Medulla oblongata (tissue), 1 donor: Measurements from ENCODE around the gene GNPTG.

ENCODE experiments used
- DNase-seq: peaks from one replicate; pipeline ENCODE4 v3.0.0-alpha.2; 2015; ENCODE audit errors: extremely low spot score

The GNPTG gene

DNA sequence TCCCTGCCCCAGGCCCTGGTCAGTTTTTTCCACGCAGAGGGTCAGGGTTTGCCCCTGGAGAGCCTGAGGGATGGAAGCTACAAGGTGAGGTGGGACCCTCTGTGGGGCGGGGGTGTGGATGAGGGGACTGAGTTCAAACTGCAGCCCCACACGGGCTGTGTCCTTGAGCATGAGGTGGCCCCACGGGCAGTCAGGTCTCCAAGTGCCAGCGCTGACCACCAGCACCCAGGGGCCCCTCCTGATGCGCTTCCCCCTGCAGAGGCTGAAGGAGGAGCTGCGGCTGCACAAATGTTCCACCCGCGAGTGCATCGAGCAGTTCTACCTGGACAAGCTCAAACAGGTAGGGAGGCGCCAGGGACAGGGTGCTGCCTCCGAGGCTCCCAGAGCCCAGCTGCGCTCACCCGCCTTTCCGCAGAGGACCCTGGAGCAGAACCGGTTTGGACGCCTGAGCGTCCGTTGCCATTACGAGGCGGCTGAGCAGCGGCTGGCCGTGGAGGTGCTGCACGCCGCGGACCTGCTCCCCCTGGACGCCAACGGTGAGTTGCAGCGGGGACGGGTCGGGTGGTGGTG lies 4.4 kb upstream of the GNPTG start:
- DNase-seq: no peak

DNA sequence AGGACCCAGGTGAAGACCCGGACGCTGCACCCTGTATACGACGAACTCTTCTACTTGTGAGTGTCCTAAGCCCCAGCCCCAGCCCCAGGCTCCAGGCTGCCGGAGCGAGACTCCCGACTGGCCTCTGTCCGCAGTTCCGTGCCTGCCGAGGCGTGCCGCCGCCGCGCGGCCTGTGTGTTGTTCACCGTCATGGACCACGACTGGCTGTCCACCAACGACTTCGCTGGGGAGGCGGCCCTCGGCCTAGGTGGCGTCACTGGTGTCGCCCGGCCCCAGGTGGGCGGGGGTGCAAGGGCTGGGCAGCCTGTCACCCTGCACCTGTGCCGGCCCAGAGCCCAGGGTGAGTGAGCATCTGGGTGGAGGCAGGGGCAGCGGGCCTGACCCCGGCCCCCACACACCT lies 3.8 kb upstream of the GNPTG start:
- no peak for DNase-seq

DNA sequence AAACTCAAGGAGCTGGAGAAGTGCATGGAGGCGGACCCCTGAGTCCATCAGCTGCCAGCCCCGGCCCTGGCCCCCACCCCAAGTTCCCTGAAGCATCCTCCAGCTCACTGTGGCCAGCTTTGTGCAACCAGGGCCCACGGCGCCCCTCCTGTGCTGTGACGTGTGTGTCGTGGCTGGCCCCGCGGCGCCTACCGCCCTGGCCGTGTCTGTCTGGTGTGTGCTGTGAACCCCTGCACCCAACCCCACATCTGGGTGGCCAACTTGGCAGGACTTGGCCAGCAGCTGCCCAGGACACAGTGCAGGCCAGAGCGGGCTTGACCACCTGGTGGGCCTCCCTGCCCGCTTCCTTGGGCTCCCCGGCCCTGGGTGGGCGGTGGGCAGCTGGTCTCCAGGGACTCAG lies 3.3 kb upstream of the GNPTG start:
- DNase-seq: no peak

DNA sequence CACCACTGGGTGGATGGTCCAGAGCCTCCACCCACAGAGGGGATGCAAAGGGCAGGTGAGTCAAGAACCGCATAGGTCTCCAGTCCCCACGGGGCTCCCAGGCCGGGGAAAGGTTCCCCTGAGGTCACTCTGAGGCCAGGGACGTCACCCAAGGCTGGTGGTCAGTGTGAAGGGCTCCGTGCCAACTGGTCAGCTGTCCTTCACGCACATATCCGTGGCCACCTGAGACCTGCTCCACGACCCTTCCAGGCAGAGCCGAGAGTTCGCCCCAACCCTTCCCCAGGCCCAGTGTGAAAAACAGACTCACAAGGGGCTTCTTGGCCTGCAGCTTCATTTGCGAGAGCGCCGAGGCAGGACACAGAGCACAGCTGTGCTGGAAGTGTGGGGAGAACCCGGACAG lies 2.8 kb upstream of the GNPTG start:
- no peak for DNase-seq

DNA sequence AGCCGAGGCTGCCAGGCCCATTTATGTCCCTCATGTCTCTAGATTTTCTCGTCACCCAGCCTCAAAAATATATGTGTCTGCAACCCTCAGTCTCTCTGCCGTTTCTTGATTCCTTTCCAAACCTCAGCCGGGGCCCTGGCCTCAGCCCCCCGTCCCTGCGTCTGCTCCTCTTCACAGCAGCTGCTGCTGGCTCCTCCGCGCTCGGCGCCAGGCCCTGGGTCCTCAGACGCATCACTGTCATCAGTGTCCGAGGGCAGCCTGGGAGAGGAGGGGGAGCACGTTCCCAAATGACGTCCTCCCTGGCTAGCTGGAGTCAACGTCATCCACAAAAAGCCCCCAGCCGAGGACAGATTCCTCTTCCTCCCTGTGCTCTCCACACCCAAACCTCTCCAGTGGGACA lies 2.4 kb upstream of the GNPTG start:
- no peak for DNase-seq

DNA sequence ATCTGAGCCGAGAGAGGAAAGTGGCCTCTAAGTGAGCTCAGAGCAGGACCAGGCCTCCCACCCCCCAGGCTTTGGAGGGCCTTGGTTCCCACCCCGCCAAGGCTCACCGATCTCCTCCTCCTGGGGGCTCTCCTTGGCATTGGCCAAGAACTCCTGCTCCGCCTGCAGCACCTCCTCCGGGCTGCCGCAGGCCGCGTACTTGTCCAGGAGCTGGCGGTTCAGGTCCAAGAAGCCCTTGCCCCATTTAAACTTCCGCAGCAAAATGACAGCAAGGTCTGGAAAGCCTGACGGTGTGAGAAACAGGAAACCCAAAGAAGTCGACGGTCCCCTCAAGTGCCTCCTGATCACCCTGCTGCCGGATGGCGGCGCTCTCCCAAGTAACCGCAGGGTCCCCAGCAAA lies 1.8 kb upstream of the GNPTG start:
- no peak for DNase-seq

DNA sequence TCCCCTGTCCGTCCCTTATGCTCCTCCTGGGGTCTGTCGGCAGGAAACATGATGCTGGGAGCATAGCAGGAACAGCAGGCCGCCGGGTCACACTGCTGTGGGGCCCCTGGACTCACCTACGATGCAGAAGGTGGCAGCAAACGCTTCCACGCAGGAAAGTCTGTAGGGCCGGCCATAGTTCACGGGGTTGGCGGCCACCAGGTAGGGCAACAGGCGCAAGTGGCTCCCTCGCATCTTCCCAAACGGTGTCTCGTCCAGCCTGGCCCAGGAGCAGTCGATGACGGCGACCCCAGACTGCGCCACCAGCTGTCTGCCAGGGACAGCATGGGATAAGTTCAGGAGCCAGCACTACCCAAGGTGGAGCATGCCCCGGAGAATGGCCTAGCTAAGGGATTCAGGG lies 1.0 kb upstream of the GNPTG start:
- DNase-seq: no peak

DNA sequence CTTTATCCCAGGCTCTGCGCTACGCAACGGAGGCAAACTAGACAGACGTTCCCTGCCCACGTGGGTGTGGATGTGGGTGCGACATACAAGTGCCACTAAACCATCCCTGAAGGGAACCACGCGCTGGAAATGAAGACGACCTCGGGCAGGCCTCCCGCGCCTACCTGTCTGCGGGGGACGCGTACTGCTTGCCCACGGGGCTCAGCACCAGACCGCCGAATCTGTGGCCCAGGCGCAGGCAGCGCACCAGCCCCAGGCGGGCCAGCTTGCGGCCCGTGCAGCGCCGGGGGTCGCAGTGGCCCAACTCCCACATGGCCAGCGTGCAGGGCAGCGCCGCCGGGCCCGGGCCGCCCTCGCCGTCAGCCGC lies 533 bp upstream of the GNPTG start:
- DNase-seq: no peak

DNA sequence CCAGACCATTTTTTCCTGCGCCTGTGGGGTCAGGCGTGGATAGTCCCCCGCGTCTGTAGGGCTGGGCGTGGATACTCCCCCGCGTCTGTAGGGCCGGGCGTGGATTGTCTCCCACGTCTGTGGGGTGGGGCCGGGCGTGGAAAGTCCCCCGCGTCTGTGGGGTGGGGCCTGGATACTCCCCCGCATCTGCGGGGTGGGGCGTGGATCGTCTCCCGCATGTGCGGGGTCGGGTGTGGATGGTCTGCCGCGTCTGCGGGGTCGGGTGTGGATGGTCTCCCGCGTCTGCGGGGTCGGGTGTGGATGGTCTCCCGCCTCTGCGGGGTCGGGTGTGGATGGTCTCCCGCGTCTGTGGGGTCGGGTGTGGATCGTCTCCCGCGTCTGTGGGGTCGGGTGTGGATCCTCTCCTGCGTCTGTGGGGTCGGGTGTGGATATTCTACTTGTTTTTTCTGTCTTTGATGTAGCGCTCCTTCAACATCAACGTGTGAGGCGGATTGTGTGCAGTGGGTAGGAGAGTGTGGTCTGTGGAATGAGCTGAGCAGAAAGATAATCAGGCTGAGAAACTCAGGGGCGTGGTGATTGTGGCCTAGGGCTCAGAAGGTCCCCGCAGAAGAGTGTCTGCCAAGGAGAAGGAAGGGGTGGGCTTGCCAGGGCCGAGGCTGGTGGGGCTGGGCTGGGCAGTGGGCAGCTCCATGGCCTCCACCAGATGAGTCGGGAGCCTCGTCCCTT lies 3.2 kb downstream of the GNPTG start:
- no peak for DNase-seq

DNA sequence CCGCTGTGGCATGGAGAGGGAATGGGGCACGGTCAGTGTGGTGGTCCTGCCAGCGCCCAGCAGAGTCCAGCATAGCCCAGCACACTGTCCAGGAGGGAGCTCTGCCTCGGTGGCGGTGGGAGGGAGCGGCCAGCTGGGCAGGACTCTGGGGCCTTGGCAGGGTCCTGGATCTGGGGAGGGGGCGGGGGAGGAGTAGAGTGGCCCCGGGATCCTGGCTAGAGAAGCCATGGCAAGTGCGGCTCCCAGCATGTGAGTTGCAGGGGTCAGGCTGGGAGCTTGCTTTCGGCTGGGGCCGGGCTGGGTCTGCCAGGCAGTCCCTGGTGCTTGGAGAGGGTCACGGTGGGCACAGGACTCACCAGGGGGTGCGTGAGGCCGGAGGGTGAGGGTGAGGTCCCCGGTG lies 3.9 kb downstream of the GNPTG start:
- DNase-seq: no peak

DNA sequence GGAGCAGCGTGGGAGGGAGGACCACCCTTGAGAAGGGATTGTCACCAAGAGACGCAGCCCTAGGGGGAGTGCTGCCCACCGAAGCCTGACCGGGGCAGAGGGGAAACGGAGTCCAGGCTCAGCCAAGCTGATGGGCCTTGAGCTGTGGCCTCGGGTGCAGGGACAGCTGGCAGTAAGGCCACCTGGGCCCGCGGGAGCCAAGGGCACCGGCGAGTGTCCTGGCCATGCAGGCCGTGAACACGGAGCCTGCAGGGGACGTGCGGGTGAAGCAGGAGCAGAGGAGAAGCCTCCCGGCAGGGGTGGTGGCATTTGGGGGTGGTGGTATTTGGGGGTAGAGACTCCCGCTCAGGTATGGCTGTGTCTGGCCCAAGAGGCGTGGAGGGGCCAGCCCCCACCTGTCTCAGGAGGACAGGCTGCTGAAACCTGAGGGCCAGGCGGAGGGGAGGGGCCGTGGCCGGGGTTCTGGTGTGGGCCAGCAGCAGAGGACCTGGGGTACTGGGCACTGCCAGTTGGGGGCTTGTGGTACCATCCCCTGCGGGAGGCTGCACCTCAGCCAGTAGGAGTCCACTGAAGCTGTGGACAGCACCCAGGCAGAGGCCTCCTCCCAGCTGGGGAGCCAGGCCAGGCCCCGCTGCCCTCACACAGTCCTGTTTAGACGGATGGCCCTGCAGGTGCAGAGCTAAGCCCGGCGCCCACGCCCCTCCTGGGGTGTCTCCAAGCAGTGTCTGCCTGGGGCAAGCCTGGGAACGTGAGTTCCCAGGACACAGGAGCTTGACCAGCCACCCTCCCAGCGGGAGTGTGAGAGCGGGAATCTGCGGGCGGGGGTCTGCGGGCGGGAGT lies 4.5 kb downstream of the GNPTG start:
- DNase-seq: no peak

DNA sequence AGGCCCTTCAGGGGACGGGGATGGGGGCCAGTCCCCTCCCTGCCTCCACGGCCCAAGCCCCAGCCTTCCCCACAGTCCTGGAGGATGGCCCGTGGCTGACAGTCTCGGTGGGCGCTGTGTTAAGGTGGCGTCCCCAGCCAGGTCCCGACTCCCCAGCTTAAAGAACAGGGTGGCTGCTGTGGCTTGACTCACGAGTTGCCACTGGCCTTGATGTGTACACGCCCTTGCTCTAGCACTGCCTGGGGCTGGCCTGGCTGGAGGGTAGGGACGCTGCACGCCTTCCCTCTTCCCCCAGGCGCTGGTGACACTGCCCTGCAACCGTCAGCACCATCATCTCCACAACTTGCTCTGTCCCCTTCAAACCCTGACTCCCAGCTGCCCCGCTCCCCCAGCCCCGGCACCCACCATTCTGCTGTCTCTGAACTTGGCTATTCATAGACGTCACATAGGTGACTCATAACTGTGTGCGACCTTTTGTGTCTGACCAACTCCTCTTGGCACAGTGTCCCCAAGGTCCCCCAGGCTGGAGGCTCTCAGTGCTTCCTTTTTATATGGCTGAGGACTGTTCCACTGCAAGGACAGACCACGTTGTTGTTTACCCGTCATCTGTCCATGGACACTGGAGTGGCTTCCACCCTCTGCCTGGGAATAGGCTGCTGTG lies 6.3 kb downstream of the GNPTG start:
- DNase-seq: no peak

DNA sequence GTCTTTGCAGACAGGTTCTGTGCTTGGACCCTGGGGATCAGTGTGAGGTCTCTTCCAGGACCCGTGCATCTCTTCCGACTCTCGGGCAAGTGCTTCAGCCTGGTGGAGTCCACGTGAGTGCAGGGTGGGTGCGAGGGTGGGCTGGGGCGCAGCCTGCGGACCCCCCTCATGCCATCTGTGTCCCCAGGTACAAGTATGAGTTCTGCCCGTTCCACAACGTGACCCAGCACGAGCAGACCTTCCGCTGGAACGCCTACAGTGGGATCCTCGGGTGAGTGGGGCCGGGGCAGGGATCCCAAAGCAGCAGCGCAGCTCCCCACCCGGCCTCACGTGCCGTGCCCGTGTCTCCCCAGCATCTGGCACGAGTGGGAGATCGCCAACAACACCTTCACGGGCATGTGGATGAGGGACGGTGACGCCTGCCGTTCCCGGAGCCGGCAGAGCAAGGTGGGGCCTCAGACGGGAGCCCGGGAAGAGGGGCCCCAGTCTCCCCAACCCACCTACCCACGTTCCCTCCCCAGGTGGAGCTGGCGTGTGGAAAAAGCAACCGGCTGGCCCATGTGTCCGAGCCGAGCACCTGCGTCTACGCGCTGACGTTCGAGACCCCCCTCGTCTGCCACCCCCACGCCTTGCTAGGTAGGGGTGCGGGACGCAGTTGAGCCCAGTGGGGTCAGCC lies 10.1 kb downstream of the GNPTG start:
- no peak for DNase-seq

DNA sequence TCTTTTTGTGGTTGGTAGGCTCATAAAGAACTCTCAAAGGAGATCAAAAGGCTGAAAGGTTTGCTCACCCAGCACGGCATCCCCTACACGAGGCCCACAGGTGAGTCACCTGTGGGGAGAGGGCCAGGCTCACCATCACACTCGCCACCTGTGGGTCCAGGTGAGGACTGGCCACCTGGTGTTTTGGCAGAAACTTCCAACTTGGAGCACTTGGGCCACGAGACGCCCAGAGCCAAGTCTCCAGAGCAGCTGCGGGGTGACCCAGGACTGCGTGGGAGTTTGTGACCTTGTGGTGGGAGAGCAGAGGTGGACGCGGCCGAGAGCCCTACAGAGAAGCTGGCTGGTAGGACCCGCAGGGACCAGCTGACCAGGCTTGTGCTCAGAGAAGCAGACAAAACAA lies 11.1 kb downstream of the GNPTG start:
- no peak for DNase-seq

DNA sequence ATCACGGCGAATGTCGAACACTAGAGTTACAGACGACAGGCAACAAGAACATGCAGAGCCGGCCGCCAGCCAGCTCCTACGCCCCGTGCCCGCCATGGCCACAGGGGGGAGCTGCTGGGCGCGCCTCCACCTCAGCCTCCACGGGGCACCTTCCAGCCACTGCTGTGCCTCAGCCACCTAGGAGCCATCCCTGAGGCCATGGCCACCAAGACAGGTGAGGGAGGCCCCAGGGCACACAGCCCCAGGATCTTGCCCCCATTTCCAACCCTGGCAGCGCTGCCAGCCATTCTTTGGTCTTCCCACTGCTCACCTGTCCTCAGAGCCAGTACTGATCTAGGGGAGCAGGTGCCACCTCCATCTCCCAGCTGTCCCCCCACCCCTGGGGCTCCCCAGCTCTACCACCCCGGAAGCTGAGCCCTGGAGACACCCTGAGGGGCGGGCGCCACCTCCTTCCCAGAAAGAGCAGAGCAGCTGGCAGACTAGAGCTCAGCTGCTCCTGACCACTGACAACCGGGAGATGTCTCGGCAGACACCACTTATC lies 11.8 kb downstream of the GNPTG start:
- DNase-seq: peak; percentile 26

DNA sequence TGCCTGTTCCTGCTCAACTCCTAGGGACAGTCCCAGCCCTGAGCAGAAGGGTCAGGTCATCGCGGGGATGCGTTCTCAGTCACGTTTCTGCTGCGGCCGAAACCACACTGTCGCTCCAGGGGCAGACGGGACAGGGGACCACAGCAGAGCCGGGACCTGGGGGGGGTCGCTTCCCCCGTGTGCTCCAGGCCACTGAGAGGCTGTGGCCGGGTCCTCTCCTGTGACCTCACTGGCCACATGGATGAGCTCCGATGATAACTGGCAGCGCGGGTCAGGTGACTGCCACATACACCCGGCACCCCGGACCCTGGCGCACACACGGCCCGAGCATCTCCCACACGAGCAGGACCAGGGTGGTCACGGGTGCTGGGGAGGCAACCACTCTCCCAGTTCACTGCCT lies 12.8 kb downstream of the GNPTG start:
- no peak for DNase-seq

DNA sequence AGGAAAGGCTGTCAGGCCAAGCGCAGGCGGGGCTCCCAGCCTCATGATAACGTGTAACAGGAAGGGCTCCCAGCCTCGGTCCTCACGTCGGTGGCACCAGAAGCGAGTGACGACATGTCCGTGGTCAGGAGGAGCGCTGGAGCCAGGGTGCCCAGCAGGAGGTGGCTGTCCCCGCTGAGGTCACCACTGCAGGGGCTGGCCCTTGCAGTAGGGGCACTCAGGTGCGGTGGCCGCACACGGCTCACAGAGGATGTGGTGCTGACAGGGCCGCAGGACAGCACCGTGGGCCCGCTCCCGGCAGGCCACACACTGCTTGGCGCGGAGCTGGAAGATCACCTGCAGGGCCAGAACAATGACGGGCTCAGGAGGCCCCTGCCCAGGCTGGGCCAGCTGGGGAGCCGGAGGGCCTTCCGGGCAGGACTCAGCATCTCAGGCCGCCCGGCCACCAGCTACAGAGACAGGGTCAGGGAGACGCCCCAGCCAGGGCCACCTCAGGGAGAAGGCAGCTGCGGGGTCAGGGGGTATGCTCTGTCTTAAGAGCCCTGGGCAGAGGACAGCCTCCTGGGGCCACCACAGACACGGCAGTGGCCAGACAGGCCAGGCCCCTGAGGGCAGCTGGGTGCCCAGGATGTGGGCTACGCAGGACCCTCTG lies 14.5 kb downstream of the GNPTG start:
- DNase-seq: no peak

DNA sequence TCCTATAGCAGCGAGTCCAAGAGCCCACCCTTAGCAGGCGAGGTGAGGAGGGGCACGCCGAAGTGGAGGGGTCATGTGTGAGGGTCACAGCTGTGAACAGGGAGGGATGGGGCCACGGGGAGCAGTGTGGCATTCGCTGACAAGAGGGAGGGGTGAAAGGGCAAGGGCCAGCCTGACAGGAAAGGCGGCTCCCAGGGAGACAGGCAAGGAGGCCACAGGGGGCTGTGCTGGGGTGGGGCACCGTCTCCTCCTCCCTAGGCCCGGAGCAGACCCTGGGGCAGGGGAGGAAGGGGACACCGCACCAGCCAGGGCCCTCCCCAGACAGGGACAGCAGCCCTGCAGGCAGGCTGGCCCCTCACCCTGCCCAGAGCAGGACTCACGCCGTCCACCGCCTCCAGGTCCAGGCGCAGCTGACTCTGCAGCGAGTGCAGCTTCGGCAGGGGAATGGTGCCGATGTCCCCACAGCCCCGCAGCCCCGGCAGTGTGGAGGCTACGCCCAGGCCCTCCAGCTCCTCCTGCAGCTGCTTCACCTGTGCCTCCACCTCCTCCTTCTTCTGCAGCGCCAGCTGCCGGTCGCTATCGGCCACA lies 15.1 kb downstream of the GNPTG start:
- no peak for DNase-seq

DNA sequence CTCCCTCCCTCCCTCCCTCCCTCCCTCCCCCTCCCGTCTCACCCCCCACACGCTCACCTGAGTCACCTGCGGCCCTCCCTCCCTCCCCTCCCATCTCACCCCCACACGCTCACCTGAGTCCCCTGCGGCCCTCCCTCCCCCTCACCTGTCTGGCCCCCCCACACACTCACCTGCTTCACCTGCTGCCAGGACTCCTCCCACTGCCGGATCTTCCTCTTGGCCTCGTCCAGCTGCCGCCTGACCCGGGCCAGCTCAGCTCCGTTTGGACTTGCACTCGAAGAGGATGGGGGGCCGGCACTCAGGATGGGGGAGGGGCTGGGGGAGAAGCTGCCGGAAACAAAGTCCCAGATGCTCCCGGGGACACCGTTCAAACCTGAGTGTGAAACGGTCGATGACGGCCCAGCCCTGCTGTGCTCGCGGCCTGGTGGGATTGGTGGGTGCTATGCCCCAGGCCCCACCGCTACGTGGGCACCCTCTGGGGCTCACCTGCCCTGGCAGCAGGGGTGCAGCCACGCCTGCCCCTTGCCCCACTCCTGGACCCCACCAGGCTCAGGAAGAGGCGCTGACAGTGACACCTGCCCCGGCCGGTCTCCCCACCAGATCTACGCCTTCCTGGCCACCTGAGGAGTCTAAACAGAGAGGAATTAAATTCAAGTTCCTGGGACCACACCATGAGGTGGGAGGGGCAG lies 15.9 kb downstream of the GNPTG start:
- no peak for DNase-seq
